Esophagus (tissue), 2 donors: Measurements from ENCODE around the gene IFNAR2. TPM values are rescaled to one million over a fixed set of nuclear protein-coding genes. Genes with fewer than 3 reads are reported as not detected.

Experiments
- H3K27ac ChIP-seq, 2 donors: one replicate each; pipeline ENCODE4 v1.5.1; 2013; ENCODE audit warnings: low read depth in 2 of 2, mild to moderate bottlenecking in 2 of 2, inconsistent platforms in 1 of 2, low read length in 1 of 2, moderate library complexity in 1 of 2
- H3K27me3 ChIP-seq, 2 donors: one replicate each; pipeline ENCODE4 v1.6.1; 2013; ENCODE audit warnings: low read length in 2 of 2, control low read depth in 1 of 2, mild to moderate bottlenecking in 1 of 2; ENCODE audit not compliant: insufficient read depth in 2 of 2, control insufficient read depth in 1 of 2
- H3K36me3 ChIP-seq, 2 donors: one replicate each; pipeline ENCODE4 v1.6.1; 2013; ENCODE audit warnings: low read length in 1 of 2; ENCODE audit not compliant: control insufficient read depth in 2 of 2, insufficient read depth in 2 of 2
- H3K4me1 ChIP-seq, 2 donors: one replicate each; pipeline ENCODE4 v1.6.1; 2013; ENCODE audit warnings: low read length in 1 of 2; ENCODE audit not compliant: control insufficient read depth in 2 of 2, insufficient read depth in 2 of 2
- H3K4me3 ChIP-seq, 2 donors: one replicate each; pipeline ENCODE4 v1.5.1; 2013; ENCODE audit warnings: low read length in 2 of 2, mild to moderate bottlenecking in 2 of 2, low read depth in 1 of 2, moderate library complexity in 1 of 2
- H3K9me3 ChIP-seq, 2 donors: one replicate each; pipeline ENCODE4 v1.6.1; 2013; ENCODE audit warnings: mild to moderate bottlenecking in 2 of 2, low read depth in 1 of 2, low read length in 1 of 2, moderate library complexity in 1 of 2; ENCODE audit not compliant: control insufficient read depth in 2 of 2, insufficient read depth in 1 of 2
- WGBS, 2 donors: extraction: QIAGEN DNeasy Blood & Tissue Kit; methylation state at CpG; one replicate each; pipeline ENCODE4 v1.1.7; 2013; 5-methylcytosine and 5-hydroxymethylcytosine counted together
- polyA plus RNA-seq, 2 donors: library from polyadenylated mRNA; stranded (reverse); fragments of 200-250 nt; gene quantifications; one replicate each; pipeline ENCODE4 v1.2.3, GENCODE V29; 2013
- donor health status: healthy with polysubstance abuse.
- donor health status: Bipolar disorder and iron deficiency.

The IFNAR2 gene
- polyA plus RNA-seq, 2 donors, result 4.5 to 7.2 TPM

DNA sequence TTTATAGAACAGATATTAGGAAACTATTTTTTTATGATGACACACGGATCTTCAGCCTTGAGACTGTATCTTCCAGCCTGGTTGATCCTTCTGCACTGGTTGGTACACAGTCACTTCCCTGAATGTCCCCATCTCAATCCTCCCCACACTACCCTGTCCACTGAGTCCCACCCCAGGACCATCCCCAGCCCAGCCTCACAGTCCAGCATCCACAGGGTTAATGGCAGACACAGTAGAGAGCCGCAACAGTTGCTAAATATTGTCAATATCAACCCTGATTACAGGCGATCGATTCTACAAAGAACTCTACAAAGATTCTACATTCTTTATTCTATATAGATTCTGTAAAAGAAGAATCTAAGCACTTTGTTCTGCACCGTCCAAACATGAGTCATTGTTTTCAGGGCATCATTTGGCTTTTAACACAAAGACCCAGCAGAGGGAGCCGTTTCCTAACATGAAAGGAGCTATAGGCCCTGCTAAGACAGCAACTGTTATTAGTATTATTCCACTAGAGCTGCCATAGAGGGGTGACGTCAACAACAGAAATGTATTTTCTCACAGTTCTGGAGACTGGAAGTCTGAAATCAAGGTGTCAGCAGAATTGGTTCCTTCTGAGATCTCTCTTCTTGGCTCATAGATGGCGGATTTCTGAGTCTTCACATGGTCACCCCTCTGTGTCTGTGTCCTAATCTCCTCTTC is 30.1 kb upstream of the IFNAR2 start:
- WGBS, 2 donors, result 15 to 19% methylated on average over 8 of the region's 8 CpGs
- H3K4me3 ChIP-seq, result no peak overlapping the region
- H3K9me3 ChIP-seq, result no peaks in the 10 kb centered on the region
- peak overlapping the region in 1 of 2 donors; percentile 41 for H3K27ac ChIP-seq
- no peaks in the 10 kb centered on the region for H3K27me3 ChIP-seq
- no peaks in the 10 kb centered on the region for H3K4me1 ChIP-seq
- H3K36me3 ChIP-seq, result no peaks in the 10 kb centered on the region

GRCh38 chr21:33201956-33202355 is 27.8 kb upstream of the IFNAR2 start:
- Histone ChIP-seq H3K27me3 (no peaks in the 10 kb centered on the region), H3K27ac (no peak overlapping the region), H3K4me3 (no peak overlapping the region), H3K4me1 (no peaks in the 10 kb centered on the region), H3K36me3 (no peaks in the 10 kb centered on the region), H3K9me3 (no peaks in the 10 kb centered on the region)
- 76% methylated on average over 4 of the region's 4 CpGs for WGBS, 2 donors

DNA sequence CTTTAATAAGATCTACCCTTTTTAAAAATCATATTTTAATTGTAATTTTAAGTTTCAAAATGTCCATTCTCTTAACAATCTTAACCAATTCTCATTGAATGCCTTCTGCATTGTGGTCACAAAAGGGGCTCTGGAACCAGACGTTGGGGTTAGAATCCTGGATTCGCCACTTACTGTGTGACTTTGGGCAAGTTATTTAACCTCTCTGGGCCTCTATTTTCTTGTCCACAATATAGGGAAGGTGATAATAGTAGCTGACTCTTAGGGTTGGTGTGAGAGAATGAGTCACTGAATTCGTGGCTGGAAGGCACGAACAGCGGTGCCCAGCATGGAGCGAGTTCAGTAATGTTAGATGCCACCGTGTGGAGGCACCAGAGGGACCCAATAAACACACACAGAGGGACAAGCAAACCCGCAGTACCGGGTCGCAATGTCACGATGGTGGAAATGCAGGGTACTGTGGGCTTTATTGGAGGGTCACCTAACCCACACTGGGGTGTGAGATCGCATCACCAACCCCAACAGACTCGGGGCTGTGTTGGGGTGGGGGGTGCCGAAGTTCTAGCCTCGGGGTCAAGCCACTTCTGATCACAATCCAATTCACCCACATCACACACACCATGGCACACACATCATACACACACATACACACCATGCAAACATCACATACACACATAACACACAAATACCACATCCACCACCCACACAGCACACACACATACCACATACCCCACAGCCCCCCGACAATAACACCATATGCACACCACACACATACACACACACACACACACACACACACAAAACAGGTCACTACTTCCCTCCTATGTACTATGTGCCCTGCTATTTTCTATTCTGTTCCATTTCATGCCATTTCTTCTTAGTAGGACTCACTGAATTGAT is 27.0 kb upstream of the IFNAR2 start:
- H3K4me1 ChIP-seq, result no peaks in the 10 kb centered on the region
- H3K27ac ChIP-seq, result no peak overlapping the region
- no peaks in the 10 kb centered on the region for H3K36me3 ChIP-seq
- no peaks in the 10 kb centered on the region for H3K27me3 ChIP-seq
- 78 to 80% methylated on average over 16 of the region's 16 CpGs for WGBS, 2 donors
- no peak overlapping the region for H3K4me3 ChIP-seq
- H3K9me3 ChIP-seq, result no peaks in the 10 kb centered on the region

DNA sequence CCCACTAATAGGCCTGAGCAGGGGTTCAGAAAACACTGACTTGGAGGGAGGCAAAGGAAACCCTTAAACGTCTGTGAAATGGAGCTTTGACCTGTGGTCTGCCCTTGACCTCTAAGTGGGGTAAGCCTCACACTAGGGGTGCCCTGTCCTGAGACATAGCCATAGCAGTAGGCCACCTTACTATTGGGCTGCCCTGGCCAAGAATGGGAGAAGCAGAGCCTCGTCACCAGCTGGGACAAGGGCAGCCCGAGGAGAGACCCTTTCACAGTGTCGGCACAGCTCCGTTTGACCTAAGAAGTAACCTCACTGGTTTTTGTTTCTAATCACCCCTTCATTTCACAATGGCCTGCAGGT is 26.4 kb upstream of the IFNAR2 start:
- H3K9me3 ChIP-seq, result no peaks in the 10 kb centered on the region
- peak overlapping the region in 1 of 2 donors; percentile 56 for H3K27ac ChIP-seq
- 60 to 67% methylated on average over 5 of the region's 5 CpGs for WGBS, 2 donors

DNA sequence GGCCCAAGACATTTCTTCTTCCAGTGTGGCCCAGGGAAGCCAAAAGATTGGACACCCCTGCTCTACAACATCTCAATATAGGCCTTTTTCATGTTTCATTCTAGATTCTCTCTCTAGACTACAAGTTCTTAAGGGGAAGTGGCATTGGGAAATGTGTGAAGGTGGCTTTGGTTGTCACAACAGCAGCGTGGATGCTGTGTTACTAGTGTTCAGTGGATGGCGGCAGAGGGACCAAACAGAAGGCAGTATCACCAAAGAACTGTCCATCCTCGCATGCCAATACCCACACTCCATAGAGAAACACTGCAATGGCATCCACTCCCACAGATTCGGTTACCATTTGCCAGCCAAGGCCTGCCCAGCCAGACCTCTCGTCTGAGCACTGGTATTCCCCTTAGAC is 24.3 kb upstream of the IFNAR2 start:
- H3K27me3 ChIP-seq, result no peaks in the 10 kb centered on the region
- no peak overlapping the region for H3K4me3 ChIP-seq
- no peaks in the 10 kb centered on the region for H3K9me3 ChIP-seq
- 79 to 84% methylated on average over 5 of the region's 5 CpGs for whole genome bisulfite sequencing, 2 donors
- no peaks in the 10 kb centered on the region for H3K4me1 ChIP-seq
- no peak overlapping the region for H3K27ac ChIP-seq
- no peaks in the 10 kb centered on the region for H3K36me3 ChIP-seq

More for the DNA sequence above, 26.4 kb upstream of the IFNAR2 start:
- H3K4me3 ChIP-seq, result no peak overlapping the region
- no peaks in the 10 kb centered on the region for H3K27me3 ChIP-seq
- H3K36me3 ChIP-seq, result no peaks in the 10 kb centered on the region
- H3K4me1 ChIP-seq, result no peaks in the 10 kb centered on the region

DNA sequence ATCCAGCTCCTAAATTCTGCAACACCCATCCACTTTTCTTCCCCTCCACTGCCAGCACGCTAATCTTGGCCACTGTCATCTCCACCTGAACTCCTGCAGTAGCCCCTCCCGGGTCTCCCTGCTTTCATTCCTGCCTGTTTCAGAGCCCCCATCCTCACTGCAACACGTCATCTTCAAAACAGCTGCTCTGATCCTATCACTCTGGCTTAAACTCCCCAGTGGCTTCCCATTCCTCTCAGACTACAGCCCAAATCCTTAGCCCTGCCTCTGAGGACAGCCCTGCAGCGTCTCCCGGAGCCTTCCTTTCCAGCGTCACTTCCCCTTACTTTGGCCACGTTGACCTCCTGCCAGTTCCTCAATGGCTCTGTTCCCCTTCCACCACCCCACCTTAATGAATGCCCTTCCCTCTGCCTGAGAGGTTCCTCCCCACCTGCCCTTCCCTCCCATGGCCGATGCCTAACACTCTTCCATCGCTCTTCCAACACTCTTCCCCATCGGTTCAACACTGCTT is 22.9 kb upstream of the IFNAR2 start:
- no peaks in the 10 kb centered on the region for H3K27me3 ChIP-seq
- H3K27ac ChIP-seq, result no peak overlapping the region
- no peak overlapping the region for H3K4me3 ChIP-seq
- no peaks in the 10 kb centered on the region for H3K9me3 ChIP-seq
- 85 to 90% methylated on average over 10 of the region's 10 CpGs for WGBS, 2 donors
- H3K4me1 ChIP-seq, result no peaks in the 10 kb centered on the region
- no peaks in the 10 kb centered on the region for H3K36me3 ChIP-seq

DNA sequence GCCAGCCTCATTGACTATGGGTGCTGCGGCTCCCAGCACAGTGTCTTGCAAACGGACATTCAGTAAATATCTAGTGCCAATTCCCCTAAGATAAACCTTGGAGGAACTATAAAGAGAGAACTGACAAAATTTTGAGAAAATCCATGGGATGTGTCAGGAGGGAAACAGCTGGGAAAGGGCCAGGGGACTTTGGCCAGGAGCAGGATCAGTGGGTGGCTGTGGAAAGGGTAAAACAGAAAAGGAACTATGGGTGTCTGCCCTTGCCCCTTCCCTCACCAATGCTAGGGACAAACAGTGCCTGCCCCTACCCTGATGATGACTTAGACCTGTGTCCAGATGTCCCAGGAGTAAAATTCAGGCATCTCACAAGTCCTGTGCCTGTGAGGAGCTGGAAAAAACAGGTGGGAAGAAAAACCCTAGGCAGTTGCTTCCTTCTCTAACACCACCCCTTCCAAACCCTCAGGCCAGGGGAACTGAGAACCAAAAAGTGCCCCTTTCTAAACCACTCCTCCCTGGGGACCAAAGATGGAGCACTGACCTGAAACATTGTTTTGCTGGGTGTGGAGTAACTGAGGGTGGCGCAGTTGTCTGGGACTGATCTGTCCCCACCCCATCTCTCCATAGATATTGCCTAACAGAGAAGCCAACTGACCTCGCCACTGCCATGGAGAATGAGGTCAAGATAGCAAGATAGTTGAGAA is 22.1 kb upstream of the IFNAR2 start:
- 89 to 90% methylated on average over 4 of the region's 4 CpGs for WGBS, 2 donors
- H3K27ac ChIP-seq, result no peak overlapping the region

GRCh38 chr21:33208534-33208933 is 21.2 kb upstream of the IFNAR2 start:
- Histone ChIP-seq H3K36me3 (no peaks in the 10 kb centered on the region), H3K27me3 (no peaks in the 10 kb centered on the region), H3K4me1 (peaks cover 0 to 5% of the 10 kb centered on the region in 2 donors), H3K4me3 (no peak overlapping the region), H3K27ac (no peak overlapping the region), H3K9me3 (no peaks in the 10 kb centered on the region)
- WGBS, 2 donors, result 98 to 100% methylated on average over 1 of the region's 1 CpG

More for the DNA sequence above, 22.1 kb upstream of the IFNAR2 start:
- H3K4me3 ChIP-seq, result no peak overlapping the region
- no peaks in the 10 kb centered on the region for H3K27me3 ChIP-seq
- H3K36me3 ChIP-seq, result no peaks in the 10 kb centered on the region
- peaks cover 0 to 5% of the 10 kb centered on the region in 2 donors for H3K4me1 ChIP-seq
- no peaks in the 10 kb centered on the region for H3K9me3 ChIP-seq

DNA sequence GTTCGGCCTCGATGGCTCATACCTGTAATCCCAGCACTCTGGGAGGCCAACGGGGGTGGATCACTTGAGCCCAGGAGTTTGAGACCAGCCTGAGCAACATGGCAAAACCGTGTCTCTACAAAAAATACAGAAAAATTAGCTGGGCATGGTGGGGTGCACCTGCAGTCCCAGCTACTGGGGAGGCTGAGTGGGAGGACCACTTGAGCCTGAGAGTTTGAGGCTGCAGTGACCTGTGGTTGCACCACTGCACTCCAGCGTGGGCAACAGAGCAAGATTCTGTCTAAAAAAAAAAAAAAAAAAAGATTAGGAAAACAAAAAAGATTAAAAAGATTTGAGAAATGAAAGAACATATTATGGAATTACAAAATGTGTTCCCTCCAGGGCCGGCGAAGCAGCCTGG is 18.4 kb upstream of the IFNAR2 start:
- H3K9me3 ChIP-seq, result no peaks in the 10 kb centered on the region
- no peaks in the 10 kb centered on the region for H3K36me3 ChIP-seq
- H3K27me3 ChIP-seq, result no peaks in the 10 kb centered on the region
- no peak overlapping the region for H3K4me3 ChIP-seq
- no peak overlapping the region for H3K27ac ChIP-seq
- peaks cover 0 to 13% of the 10 kb centered on the region in 2 donors for H3K4me1 ChIP-seq
- 86 to 87% methylated on average over 7 of the region's 7 CpGs for WGBS, 2 donors
